CD14-positive monocyte (primary cell): Measurements from ENCODE around the gene CLIC3. TPM values are rescaled to one million over a fixed set of nuclear protein-coding genes. Genes with fewer than 3 reads are reported as not detected.

Source experiments
- DNase-seq, 3 donors: peaks; one replicate each; pipeline ENCODE4 v3.0.0-alpha.2; 2011 to 2022
- H2AFZ ChIP-seq: 2 replicates; pipeline ENCODE4 v1.6.0; 2012; ENCODE audit warnings: mild to moderate bottlenecking, low read depth, low read length, inconsistent platforms; ENCODE audit not compliant: insufficient read depth, poor library complexity, severe bottlenecking
- H3K27ac ChIP-seq, 2 donors: 1 replicate in 1 of 2; 2 replicates in 1 of 2; pipeline ENCODE4 v1.5.1; 2012 to 2013; ENCODE audit warnings: low read length in 2 of 2, control low read depth in 1 of 2, inconsistent platforms in 1 of 2, low read depth in 1 of 2, mild to moderate bottlenecking in 1 of 2
- H3K27me3 ChIP-seq, 2 donors: one replicate each; pipeline versions ENCODE4 v1.6.0 to v1.6.1; 2011 to 2013; ENCODE audit warnings: low read length in 2 of 2; ENCODE audit not compliant: control insufficient read depth in 2 of 2, insufficient read depth in 2 of 2
- H3K36me3 ChIP-seq, 2 donors: replicated peaks in 1 of 2; 1 replicate in 1 of 2; 2 replicates in 1 of 2; pipeline versions ENCODE4 v1.5.1 to v1.6.1; 2012 to 2013; ENCODE audit warnings: low read length in 2 of 2, control low read depth in 1 of 2, inconsistent platforms in 1 of 2, mild to moderate bottlenecking in 1 of 2; ENCODE audit not compliant: insufficient read depth in 2 of 2, control insufficient read depth in 1 of 2
- H3K4me1 ChIP-seq, 2 donors: 1 replicate in 1 of 2; 2 replicates in 1 of 2; pipeline versions ENCODE4 v1.5.1 to v1.6.1; 2012 to 2013; ENCODE audit warnings: low read length in 2 of 2, control low read depth in 1 of 2, inconsistent platforms in 1 of 2, mild to moderate bottlenecking in 1 of 2, moderate library complexity in 1 of 2; ENCODE audit not compliant: insufficient read depth in 2 of 2, control insufficient read depth in 1 of 2
- H3K4me2 ChIP-seq: replicated peaks from 2 replicates; pipeline ENCODE3; 2012; ENCODE audit warnings: low read length, moderate library complexity, mild to moderate bottlenecking; ENCODE audit not compliant: poor library complexity, severe bottlenecking; ENCODE audit errors: extremely low read depth
- H3K4me3 ChIP-seq, 3 experiments: fragments of 200-600 bp in 1 of 3; sonication (generic) in 1 of 3; replicated peaks in 1 of 3; 1 replicate in 2 of 3; 2 replicates in 1 of 3; pipeline ENCODE4 v1.5.1; 2011 to 2013; ENCODE audit warnings: low read length in 3 of 3, mild to moderate bottlenecking in 3 of 3, control low read depth in 2 of 3, low read depth in 2 of 3, inconsistent platforms in 1 of 3, moderate library complexity in 1 of 3
- H3K79me2 ChIP-seq: 2 replicates; pipeline ENCODE4 v1.6.0; 2012; ENCODE audit warnings: mild to moderate bottlenecking, control low read depth, inconsistent platforms, low read length, moderate library complexity; ENCODE audit not compliant: insufficient read depth
- H3K9ac ChIP-seq: 2 replicates; pipeline ENCODE4 v1.6.0; 2017; ENCODE audit warnings: low read length, mild to moderate bottlenecking; ENCODE audit not compliant: insufficient read depth, poor library complexity, severe bottlenecking
- H3K9me3 ChIP-seq, 2 donors: replicated peaks in 1 of 2; 1 replicate in 1 of 2; 2 replicates in 1 of 2; pipeline versions ENCODE4 v1.5.1 to v1.6.1; 2012 to 2013; ENCODE audit warnings: low read length in 2 of 2, control low read depth in 1 of 2; ENCODE audit not compliant: control insufficient read depth in 1 of 2, insufficient read depth in 1 of 2
- H4K20me1 ChIP-seq: 2 replicates; pipeline ENCODE4 v1.6.0; 2012; ENCODE audit warnings: mild to moderate bottlenecking, low read length, control low read depth, moderate library complexity; ENCODE audit not compliant: insufficient read depth
- H3K27ac Mint-ChIP-seq, 7 donors: one replicate each; pipeline ENCODE4 v1.8.0; 2020; ENCODE audit warnings: mild to moderate bottlenecking in 7 of 7, mixed read lengths in 7 of 7, moderate library complexity in 6 of 7, inconsistent platforms in 2 of 7
- H3K27me3 Mint-ChIP-seq, 3 donors: one replicate each; pipeline ENCODE4 v1.8.0; 2021 to 2022; ENCODE audit warnings: low read depth in 3 of 3, mild to moderate bottlenecking in 3 of 3, mixed read lengths in 3 of 3, moderate library complexity in 3 of 3, inconsistent platforms in 1 of 3
- H3K36me3 Mint-ChIP-seq, 2 donors: one replicate each; pipeline ENCODE4 v1.8.0; 2020; ENCODE audit warnings: mixed read lengths in 2 of 2, inconsistent platforms in 1 of 2, mild to moderate bottlenecking in 1 of 2
- H3K4me1 Mint-ChIP-seq: one replicate; pipeline ENCODE4 v1.8.0; 2020; ENCODE audit warnings: mild to moderate bottlenecking, mixed read lengths
- H3K4me3 Mint-ChIP-seq, 2 donors: one replicate each; pipeline ENCODE4 v1.8.0; 2020; ENCODE audit warnings: mild to moderate bottlenecking in 2 of 2, mixed read lengths in 2 of 2, moderate library complexity in 1 of 2
- H3K9me3 Mint-ChIP-seq, 7 donors: one replicate each; pipeline ENCODE4 v1.8.0; 2020 to 2022; ENCODE audit warnings: mixed read lengths in 7 of 7, mild to moderate bottlenecking in 6 of 7, moderate library complexity in 6 of 7, inconsistent platforms in 2 of 7
- WGBS: methylation state at CpG from one replicate; pipeline ENCODE4 v1.1.5; 2013; ENCODE audit warnings: missing lambda C conversion rate; ENCODE audit not compliant: insufficient coverage; 5-methylcytosine and 5-hydroxymethylcytosine counted together
- intact Hi-C, 2 donors: fragments of 100-400 bp; cut with micrococcal nuclease; formaldehyde crosslinking; loops; one replicate each; pipeline versions ENCODE4 v1.15.0 to v1.15.1; 2023
- polyA plus RNA-seq, 3 donors: library from polyadenylated mRNA; depleted of rRNA in 1 of 3; unstranded in 2 of 3; stranded (reverse) in 1 of 3; fragments of 300-500 nt in 2 of 3; fragments of >200 nt in 1 of 3; fragmentation: Illumina TruSeq in 2 of 3; gene quantifications; 1 replicate in 2 of 3; 2 replicates in 1 of 3; pipeline ENCODE4 v1.2.3, GENCODE V29; 2012 to 2021
- TF ChIP-seq, protein P1 (sequence below): fragments of 200-600 bp; IDR thresholded peaks from one replicate; pipeline ENCODE4 v1.8.0; 2022; ENCODE audit warnings: antibody characterized with exemption, mild to moderate bottlenecking

Gene CLIC3
- polyA plus RNA-seq, 3 donors: 0.29 to 0.51 TPM; not detected in 1

DNA sequence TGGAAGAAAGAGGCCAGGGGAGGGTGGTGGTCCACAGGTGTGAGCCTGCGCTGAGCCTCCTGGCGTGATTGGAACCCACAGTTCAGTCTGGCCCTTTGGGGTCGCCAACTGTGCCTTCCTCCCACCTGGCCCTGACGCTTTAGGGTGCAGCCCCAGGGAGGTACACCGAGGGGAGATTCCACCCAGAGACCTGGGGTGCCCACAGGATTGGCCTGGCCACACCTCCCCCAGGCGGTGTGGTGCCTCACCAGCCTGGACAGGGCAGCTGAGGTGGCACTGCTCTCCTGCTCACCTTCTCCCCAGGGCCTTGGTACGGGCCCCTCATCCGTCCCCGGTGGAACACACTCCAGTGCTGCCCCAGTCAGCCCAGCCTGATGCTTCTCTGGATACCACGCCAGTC is 1.0 kb upstream of the CLIC3 start:
- H3K9me3 Mint-ChIP-seq: peaks cover 0 to 7% (median 0%) of the 10 kb centered on the region in 7 donors
- Histone ChIP-seq H3K27ac (no peak overlapping the region), H3K36me3 (peaks cover 6 to 9% of the 10 kb centered on the region in 2 donors), H3K9me3 (no peaks in the 10 kb centered on the region), H3K4me1 (peaks cover 80 to 95% of the 10 kb centered on the region in 2 donors), H3K4me2 (no peak overlapping the region), H3K27me3 (peaks cover 0 to 41% of the 10 kb centered on the region in 2 donors), H4K20me1 (peaks cover 30% of the 10 kb centered on the region), H3K9ac (peak overlapping the region; percentile 32), H2AFZ (peak overlapping the region; percentile 22), H3K79me2 (peaks cover 20% of the 10 kb centered on the region), H3K4me3 (no peak overlapping the region)
- peaks cover 23 to 50% (median 39%) of the 10 kb centered on the region in 3 donors for H3K27me3 Mint-ChIP-seq
- H3K27ac Mint-ChIP-seq: peak overlapping the region in 1 of 7 donors; percentile 18
- H3K36me3 Mint-ChIP-seq: peaks cover 10 to 12% of the 10 kb centered on the region in 2 donors
- peaks cover 74% of the 10 kb centered on the region for H3K4me1 Mint-ChIP-seq
- DNase-seq: no peak
- intact Hi-C loops: loop anchor here in 1 of 2 donors (5.0 kb wide), 1 partner anchor 35 kb away; the partner anchor contains the start of gene FUT7
- WGBS: 73% methylated on average over 10 of the region's 10 CpGs
- TF ChIP-seq, protein P1, sequence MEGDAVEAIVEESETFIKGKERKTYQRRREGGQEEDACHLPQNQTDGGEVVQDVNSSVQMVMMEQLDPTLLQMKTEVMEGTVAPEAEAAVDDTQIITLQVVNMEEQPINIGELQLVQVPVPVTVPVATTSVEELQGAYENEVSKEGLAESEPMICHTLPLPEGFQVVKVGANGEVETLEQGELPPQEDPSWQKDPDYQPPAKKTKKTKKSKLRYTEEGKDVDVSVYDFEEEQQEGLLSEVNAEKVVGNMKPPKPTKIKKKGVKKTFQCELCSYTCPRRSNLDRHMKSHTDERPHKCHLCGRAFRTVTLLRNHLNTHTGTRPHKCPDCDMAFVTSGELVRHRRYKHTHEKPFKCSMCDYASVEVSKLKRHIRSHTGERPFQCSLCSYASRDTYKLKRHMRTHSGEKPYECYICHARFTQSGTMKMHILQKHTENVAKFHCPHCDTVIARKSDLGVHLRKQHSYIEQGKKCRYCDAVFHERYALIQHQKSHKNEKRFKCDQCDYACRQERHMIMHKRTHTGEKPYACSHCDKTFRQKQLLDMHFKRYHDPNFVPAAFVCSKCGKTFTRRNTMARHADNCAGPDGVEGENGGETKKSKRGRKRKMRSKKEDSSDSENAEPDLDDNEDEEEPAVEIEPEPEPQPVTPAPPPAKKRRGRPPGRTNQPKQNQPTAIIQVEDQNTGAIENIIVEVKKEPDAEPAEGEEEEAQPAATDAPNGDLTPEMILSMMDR: no peak
- H3K4me3 Mint-ChIP-seq: peak overlapping the region in 1 of 2 donors; percentile 67

DNA sequence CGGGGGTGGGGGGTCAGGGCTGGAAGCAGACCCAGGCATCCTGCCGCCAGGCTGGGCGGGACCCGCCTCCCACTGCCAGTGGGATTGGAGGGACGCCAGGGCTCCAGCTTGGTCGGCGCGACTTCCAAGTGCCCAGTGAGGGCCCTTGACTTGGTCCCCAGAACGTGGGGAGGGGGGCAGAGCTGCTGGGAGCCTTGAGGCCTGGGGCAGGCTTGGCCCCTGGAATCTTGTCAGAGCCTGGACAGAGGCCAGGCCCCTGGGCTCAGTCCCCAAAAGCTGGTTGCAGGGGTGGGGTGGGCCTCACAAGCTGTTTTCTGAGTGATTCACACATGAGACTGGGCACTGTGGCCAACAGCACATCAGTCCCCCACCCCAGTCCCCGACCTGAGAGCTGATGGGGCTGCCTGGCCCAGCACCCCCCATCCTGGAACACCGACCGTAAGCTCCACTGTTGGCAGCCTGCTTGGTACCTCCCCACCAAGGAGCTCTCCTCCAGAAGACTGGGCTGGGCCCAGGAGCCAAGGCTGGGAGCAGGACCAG is 526 bp downstream of the CLIC3 start:
- peak overlapping the region in 2 of 7 donors; percentile 20 to 31 for H3K27ac Mint-ChIP-seq
- peak overlapping the region; percentile 32 for H3K9ac ChIP-seq
- H3K4me2 ChIP-seq: peak overlapping the region; percentile 62
- peaks cover 30% of the 10 kb centered on the region for H4K20me1 ChIP-seq
- H2AFZ ChIP-seq: no peak overlapping the region
- intact Hi-C loops: loop anchor here in 1 of 2 donors (5.0 kb wide), 1 partner anchor 36 kb away; the partner anchor contains the start of gene FUT7
- H3K27ac ChIP-seq: no peak overlapping the region
- H3K36me3 Mint-ChIP-seq: peaks cover 10 to 12% of the 10 kb centered on the region in 2 donors
- WGBS: 38% methylated on average over 6 of the region's 12 CpGs
- peaks cover 0 to 41% of the 10 kb centered on the region in 2 donors for H3K27me3 ChIP-seq
- H3K9me3 Mint-ChIP-seq: peaks cover 0 to 15% (median 0%) of the 10 kb centered on the region in 7 donors
- no peaks in the 10 kb centered on the region for H3K9me3 ChIP-seq
- DNase-seq: no peak
- TF ChIP-seq, protein P1: no peak
- peak overlapping the region in 1 of 2 donors; percentile 83 for H3K4me3 Mint-ChIP-seq
- H3K4me1 Mint-ChIP-seq: peaks cover 71% of the 10 kb centered on the region
- peaks cover 76 to 93% of the 10 kb centered on the region in 2 donors for H3K4me1 ChIP-seq
- peaks cover 20% of the 10 kb centered on the region for H3K79me2 ChIP-seq
- peak overlapping the region in 1 of 3 experiments; percentile 49 for H3K4me3 ChIP-seq
- peaks cover 6 to 9% of the 10 kb centered on the region in 2 donors for H3K36me3 ChIP-seq
- peaks cover 23 to 52% (median 39%) of the 10 kb centered on the region in 3 donors for H3K27me3 Mint-ChIP-seq
